Parathyroid adenoma (tissue), 2 donors: Measurements from ENCODE around the gene AGAP3.
A peak's percentile ranks its signal among the peaks of the same experiment; 100 is the strongest.

Experiments
- H2AFZ ChIP-seq: fragments of 300-600 bp; sonication (generic); one replicate; pipeline ENCODE4 v1.7.0; 2017; ENCODE audit warnings: antibody characterized with exemption, mild to moderate bottlenecking
- H3K27ac ChIP-seq: fragments of 300-600 bp; sonication (generic); one replicate; pipeline ENCODE4 v1.7.0; 2017
- H3K27me3 ChIP-seq: fragments of 300-600 bp; sonication (generic); one replicate; pipeline ENCODE4 v1.7.0; 2017; ENCODE audit warnings: low read length; ENCODE audit not compliant: control insufficient read depth, insufficient read depth
- H3K36me3 ChIP-seq: fragments of 300-600 bp; sonication (generic); one replicate; pipeline ENCODE4 v1.7.0; 2017; ENCODE audit warnings: low read length; ENCODE audit not compliant: control insufficient read depth, insufficient read depth
- H3K4me1 ChIP-seq: fragments of 300-600 bp; sonication (generic); one replicate; pipeline ENCODE4 v1.7.0; 2017; ENCODE audit warnings: control low read depth
- H3K4me2 ChIP-seq: fragments of 300-600 bp; sonication (generic); one replicate; pipeline ENCODE4 v1.7.0; 2017; ENCODE audit warnings: low read length
- H3K4me3 ChIP-seq: fragments of 300-600 bp; sonication (generic); one replicate; pipeline ENCODE4 v1.7.0; 2017; ENCODE audit warnings: low read depth, low read length
- H3K79me2 ChIP-seq: fragments of 300-600 bp; sonication (generic); one replicate; pipeline ENCODE4 v1.7.0; 2017; ENCODE audit warnings: control low read depth
- H3K9ac ChIP-seq: fragments of 300-600 bp; sonication (generic); one replicate; pipeline ENCODE4 v1.7.0; 2017; ENCODE audit warnings: mild to moderate bottlenecking
- H3K9me3 ChIP-seq: fragments of 300-600 bp; sonication (generic); one replicate; pipeline ENCODE4 v1.7.0; 2017; ENCODE audit warnings: low read length; ENCODE audit not compliant: control insufficient read depth
- TF ChIP-seq, protein P1 (sequence below): fragments of 300-600 bp; sonication (generic); IDR thresholded peaks from one replicate; pipeline ENCODE4 v1.7.0; 2017; ENCODE audit warnings: antibody characterized with exemption, mild to moderate bottlenecking
- donor health status: primary hyperparathyroidism.

AGAP3 gene

DNA sequence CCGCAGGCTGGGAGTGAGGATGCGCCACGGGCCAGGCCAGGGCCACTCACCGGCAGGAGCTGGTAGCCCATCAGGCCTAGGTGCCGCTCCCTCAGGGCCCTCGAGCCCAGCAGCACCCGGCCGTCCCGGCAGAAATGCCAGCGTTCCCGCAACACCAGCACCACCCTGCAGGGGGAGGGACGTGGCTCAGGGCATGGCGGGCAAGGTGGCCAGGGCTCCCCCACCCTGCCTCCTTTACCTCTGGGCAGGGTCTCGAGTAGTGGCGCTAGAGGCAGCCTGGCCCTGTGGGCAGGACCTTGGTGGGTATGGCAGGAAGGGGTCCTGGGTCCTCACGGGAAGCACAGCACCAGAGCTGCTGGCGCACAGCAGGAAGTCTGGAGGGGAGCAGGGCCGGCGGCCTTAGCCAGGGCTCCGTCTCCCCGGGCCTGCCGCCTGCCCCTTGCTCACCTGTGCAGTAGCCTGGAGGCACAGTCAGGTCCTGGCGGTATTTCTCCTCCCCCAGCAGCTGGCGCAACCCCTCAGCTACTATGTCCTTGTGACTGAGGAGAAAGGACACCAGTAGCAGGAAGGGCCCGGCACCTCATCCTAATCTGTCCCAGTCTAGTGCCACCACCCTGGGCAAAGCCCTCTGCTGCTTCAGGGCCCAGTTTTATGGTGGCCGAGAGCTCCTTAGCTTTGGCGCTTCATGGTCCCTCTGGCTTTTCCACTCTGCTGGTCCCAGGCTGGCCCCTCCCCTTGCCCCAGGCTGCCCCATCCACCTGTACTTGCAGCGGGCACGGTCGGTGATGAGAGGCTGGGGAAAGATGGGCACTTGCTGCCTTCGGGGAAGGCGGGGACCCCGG, 9.2 kb upstream of the AGAP3 start:
- Histone ChIP-seq H3K9me3 (no peaks in the 10 kb centered on the region), H3K27me3 (no peaks in the 10 kb centered on the region), H3K27ac (peak overlapping the region; percentile 68), H3K4me2 (no peak overlapping the region), H2AFZ (no peak overlapping the region), H3K9ac (no peak overlapping the region), H3K79me2 (peaks cover 10% of the 10 kb centered on the region), H3K4me1 (peaks cover 23% of the 10 kb centered on the region), H3K4me3 (no peak overlapping the region), H3K36me3 (no peaks in the 10 kb centered on the region)
- TF ChIP-seq, protein P1, sequence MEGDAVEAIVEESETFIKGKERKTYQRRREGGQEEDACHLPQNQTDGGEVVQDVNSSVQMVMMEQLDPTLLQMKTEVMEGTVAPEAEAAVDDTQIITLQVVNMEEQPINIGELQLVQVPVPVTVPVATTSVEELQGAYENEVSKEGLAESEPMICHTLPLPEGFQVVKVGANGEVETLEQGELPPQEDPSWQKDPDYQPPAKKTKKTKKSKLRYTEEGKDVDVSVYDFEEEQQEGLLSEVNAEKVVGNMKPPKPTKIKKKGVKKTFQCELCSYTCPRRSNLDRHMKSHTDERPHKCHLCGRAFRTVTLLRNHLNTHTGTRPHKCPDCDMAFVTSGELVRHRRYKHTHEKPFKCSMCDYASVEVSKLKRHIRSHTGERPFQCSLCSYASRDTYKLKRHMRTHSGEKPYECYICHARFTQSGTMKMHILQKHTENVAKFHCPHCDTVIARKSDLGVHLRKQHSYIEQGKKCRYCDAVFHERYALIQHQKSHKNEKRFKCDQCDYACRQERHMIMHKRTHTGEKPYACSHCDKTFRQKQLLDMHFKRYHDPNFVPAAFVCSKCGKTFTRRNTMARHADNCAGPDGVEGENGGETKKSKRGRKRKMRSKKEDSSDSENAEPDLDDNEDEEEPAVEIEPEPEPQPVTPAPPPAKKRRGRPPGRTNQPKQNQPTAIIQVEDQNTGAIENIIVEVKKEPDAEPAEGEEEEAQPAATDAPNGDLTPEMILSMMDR = peak; percentile 22

DNA sequence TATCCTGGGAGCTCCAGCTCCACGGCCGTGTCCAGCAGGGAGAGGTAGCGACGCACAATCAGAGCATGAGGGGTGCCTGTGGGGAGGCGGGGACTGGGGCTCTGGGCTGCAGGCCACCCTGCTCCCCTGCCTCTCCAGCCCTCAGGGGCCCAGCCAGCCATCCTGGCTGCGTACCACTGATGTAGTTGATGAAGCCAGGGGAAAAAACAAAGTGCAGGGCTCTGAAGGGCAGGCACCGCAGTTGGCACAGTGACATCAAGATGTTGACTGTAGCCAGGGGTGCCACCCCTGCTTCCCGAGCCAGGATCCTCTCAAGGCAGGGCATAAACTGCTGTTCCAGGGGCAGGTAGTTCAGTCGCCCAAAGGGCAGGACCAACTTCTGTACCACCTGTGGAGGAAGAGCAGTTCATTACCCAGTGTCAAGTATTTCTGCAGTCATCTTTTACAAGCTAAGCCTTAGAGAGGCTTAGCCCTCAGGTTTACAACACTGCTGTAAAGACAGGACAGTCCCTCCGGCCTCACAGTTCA, 8.5 kb upstream of the AGAP3 start:
- Histone ChIP-seq H3K27ac (peak overlapping the region; percentile 68), H3K4me1 (peaks cover 26% of the 10 kb centered on the region)

DNA sequence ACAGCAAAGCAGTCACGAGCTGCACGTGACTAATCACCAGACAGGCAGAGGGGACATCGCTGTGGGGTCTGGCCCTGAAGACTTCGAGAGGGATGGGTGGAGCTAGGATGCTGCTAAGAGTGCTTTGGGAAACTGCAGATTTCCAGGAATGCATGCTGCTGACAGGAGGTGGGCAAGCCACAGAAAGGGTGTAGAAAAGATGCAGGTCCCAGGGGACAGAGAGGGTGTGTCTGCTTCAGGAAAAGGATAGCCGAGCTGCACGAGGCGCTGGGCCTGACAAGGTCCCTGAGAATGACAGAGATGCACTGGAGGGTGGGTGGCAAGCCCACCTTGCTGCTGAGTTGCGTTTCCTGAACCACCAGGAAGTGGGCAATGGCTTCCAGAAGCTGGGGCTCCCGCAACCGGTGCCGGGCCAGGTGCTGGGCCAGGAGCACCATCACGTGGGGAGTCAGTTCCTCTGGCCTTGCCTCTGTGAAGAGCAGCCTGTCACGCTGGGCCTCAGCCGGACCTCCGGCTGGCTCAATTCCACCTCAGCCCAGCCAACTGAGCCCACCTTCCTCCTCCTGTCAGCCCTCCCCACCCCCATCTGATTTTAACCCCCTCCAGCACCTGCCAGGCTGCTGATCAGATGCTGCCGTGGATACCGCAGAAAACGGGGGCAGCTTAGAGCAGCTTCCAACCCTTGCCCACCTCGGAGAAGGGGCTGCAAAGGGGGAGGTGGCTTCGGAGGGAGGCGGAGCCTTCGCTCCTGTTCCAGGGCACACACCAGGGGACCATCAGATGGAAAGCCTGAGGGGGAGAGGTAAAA, 7.8 kb upstream of the AGAP3 start:
- Histone ChIP-seq H3K4me1 (peaks cover 26% of the 10 kb centered on the region), H3K4me2 (no peak overlapping the region), H3K9me3 (no peaks in the 10 kb centered on the region), H3K36me3 (no peaks in the 10 kb centered on the region), H3K9ac (no peak overlapping the region), H3K27me3 (no peaks in the 10 kb centered on the region), H3K4me3 (no peak overlapping the region), H3K79me2 (peaks cover 10% of the 10 kb centered on the region), H3K27ac (no peak overlapping the region), H2AFZ (no peak overlapping the region)
- TF ChIP-seq, protein P1 = no peak

More for the DNA sequence above, 8.5 kb upstream of the AGAP3 start:
- Histone ChIP-seq H3K36me3 (no peaks in the 10 kb centered on the region), H3K4me3 (no peak overlapping the region), H3K27me3 (no peaks in the 10 kb centered on the region), H3K9ac (no peak overlapping the region), H3K9me3 (no peaks in the 10 kb centered on the region), H2AFZ (no peak overlapping the region), H3K79me2 (peaks cover 10% of the 10 kb centered on the region), H3K4me2 (no peak overlapping the region)
- TF ChIP-seq, protein P1 = no peak

DNA sequence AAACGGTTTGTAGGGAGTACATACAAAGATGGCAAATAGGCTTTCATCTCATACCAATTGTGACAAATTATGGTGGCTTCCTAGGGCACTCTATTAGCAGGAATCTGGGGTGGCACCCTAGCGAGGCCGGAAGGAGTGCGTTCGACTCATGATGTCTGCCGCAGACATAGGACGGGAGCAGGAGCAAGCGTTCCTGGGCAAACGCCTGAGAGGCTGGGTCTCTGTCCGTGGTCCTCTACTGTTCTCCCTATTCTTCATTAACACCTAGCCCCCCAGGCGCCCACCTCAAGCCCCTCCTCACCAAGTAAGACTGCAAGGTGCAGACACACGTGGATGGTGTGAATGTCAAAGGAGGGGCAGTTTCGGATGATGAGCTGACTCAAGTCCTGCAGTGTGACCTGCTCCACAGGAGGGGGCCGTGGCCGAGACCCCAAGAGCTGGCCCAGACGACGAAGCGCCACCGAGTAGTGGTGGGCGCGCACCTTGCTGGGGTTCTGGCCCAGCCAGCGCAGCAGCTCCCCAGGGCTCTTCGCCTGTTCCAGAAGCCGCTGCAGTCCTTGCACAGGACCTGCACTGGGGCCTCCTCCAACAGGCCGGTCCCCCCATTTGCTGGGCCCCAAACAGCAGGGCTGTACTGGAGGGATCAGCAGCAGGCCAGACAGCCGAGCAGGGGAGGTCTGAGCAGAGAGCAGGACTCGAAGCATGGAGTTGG, 6.9 kb upstream of the AGAP3 start:
- H3K27ac ChIP-seq = peak overlapping the region; percentile 96
- H3K36me3 ChIP-seq = no peaks in the 10 kb centered on the region
- no peak overlapping the region for H2AFZ ChIP-seq
- TF ChIP-seq, protein P1 = no peak
- H3K27me3 ChIP-seq = no peaks in the 10 kb centered on the region
- peaks cover 26% of the 10 kb centered on the region for H3K4me1 ChIP-seq
- peak overlapping the region; percentile 89 for H3K4me3 ChIP-seq
- no peak overlapping the region for H3K9ac ChIP-seq
- H3K9me3 ChIP-seq = no peaks in the 10 kb centered on the region
- H3K4me2 ChIP-seq = peak overlapping the region; percentile 98
- peaks cover 10% of the 10 kb centered on the region for H3K79me2 ChIP-seq
